OCI-LY3 (cell line): ENCODE results near the gene SOS2.

Source experiments
- H2AFZ ChIP-seq: fragments of 200-600, 300-600 bp; shearing (Covaris generic); 2 replicates; pipeline ENCODE4 v1.6.0; 2014; ENCODE audit warnings: antibody characterized with exemption, low read depth, low read length
- H3K27ac ChIP-seq: fragments of 200-600, 300-600 bp; sonication (generic); 2 replicates; pipeline ENCODE4 v1.5.1; 2014; ENCODE audit warnings: mild to moderate bottlenecking, low read length, moderate library complexity, mixed read lengths
- H3K27me3 ChIP-seq: fragments of 200-600, 300-600 bp; sonication (generic); 2 replicates; pipeline ENCODE4 v1.6.1; 2014; ENCODE audit warnings: low read depth, low read length, mixed read lengths
- H3K36me3 ChIP-seq: fragments of 200-600, 300-600 bp; sonication (generic); replicated peaks from 2 replicates; pipeline ENCODE3; 2014; ENCODE audit warnings: low read depth, low read length, mixed read lengths
- H3K4me1 ChIP-seq: fragments of 300-600, 200-600 bp; sonication (generic); 2 replicates; pipeline ENCODE4 v1.6.1; 2014; ENCODE audit warnings: low read length, mixed read lengths
- H3K4me2 ChIP-seq: fragments of 200-600, 300-600 bp; sonication (generic); 2 replicates; pipeline ENCODE4 v1.6.1; 2014; ENCODE audit warnings: low read length, mixed read lengths
- H3K4me3 ChIP-seq: fragments of 300-600, 200-600 bp; sonication (generic); 2 replicates; pipeline ENCODE4 v1.5.1; 2014; ENCODE audit warnings: antibody characterized with exemption, mild to moderate bottlenecking, low read length, moderate library complexity
- H3K79me2 ChIP-seq: fragments of 300-600, 200-600 bp; shearing (Covaris generic); 2 replicates; pipeline ENCODE4 v1.6.1; 2014; ENCODE audit warnings: mild to moderate bottlenecking, low read length, mixed read lengths
- H3K9ac ChIP-seq: fragments of 300-600, 200-600 bp; shearing (Covaris generic); 2 replicates; pipeline ENCODE4 v1.6.0; 2014; ENCODE audit warnings: mild to moderate bottlenecking, low read length, moderate library complexity
- H3K9me3 ChIP-seq: fragments of 200-600, 300-600 bp; shearing (Covaris generic); 2 replicates; pipeline ENCODE4 v1.6.1; 2014; ENCODE audit warnings: low read length, mixed read lengths; ENCODE audit not compliant: insufficient read depth
- H4K20me1 ChIP-seq: fragments of 200-600, 300-600 bp; sonication (generic); 2 replicates; pipeline ENCODE4 v1.6.1; 2016; ENCODE audit warnings: low read length, mixed read lengths; ENCODE audit not compliant: insufficient read depth
- EZH2phosphoT487 ChIP-seq: fragments of 200-600 bp; shearing (Covaris generic); IDR thresholded peaks from 2 replicates; pipeline ENCODE4 v1.6.1; 2018; ENCODE audit warnings: antibody characterized with exemption, mixed run types, low read depth
- TF ChIP-seq, protein P1 (sequence below): fragments of 200-600, 300-600 bp; sonication (generic); IDR thresholded peaks from 2 replicates; pipeline ENCODE4 v1.5.1; 2014; ENCODE audit warnings: antibody characterized with exemption, low read length, low read depth

SOS2 gene

DNA sequence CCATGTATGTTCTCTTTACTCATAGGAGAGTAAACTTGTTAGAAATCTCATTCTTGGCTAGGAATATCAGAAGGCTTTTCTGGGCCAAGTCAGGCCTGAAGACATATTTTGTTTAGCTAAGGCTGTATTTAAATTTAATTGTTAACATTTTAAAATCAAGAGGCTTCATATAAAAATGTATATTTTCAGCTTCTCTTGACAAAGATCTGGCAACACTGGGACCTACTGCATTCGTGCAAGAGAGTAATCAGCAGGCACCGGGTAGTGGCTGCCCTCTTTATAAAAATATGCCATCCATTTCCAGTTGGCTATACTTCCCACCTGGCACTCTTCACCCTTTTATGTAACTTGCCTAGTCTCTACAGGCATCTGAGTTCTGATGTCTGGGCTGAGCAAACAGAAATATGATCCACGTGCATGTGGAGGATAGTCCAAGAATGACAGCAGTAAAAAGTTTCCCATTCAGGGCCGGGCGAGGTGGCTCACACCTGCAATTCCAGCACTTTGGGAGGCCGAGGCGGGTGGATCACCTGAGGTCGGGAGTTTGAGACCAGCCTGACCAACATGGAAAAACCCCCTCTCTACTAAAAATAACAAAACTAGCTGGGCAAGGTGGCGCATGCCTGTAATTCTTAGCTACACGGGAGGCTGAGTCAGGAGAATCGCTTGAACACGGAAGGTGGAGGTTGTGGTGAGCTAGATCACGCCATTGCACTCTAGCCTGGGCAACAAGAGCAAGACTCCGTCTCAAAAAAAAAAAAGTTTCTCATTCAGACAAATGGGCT is 2.0 kb upstream of the SOS2 start:
- H3K9ac ChIP-seq: no peak overlapping the region

DNA sequence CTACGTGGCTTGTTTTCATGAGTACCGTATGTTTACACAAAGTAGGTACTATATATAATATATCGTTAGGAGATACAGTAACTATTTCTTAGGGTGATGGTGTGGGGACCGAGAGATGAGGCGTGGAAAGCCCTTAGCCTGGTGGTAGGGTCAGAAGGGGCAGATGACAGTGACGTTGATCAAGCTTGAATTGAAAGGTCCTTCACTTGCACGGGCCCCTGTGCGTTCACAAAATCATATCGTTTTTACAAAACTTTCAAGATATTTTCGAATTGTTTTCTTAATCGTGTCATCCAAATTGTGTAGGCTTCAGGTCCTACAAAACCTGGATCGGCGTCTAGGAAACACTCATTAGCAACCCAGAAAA is 881 bp upstream of the SOS2 start:
- H3K4me2 ChIP-seq: peak overlapping the region; percentile 88
- H3K4me1 ChIP-seq: peaks cover 17% of the 10 kb centered on the region
- peaks cover 13% of the 10 kb centered on the region for H4K20me1 ChIP-seq
- H3K4me3 ChIP-seq: peak overlapping the region; percentile 98
- H3K36me3 ChIP-seq: peaks cover 14% of the 10 kb centered on the region
- no peak for TF ChIP-seq EZH2phosphoT487
- TF ChIP-seq, protein P1, sequence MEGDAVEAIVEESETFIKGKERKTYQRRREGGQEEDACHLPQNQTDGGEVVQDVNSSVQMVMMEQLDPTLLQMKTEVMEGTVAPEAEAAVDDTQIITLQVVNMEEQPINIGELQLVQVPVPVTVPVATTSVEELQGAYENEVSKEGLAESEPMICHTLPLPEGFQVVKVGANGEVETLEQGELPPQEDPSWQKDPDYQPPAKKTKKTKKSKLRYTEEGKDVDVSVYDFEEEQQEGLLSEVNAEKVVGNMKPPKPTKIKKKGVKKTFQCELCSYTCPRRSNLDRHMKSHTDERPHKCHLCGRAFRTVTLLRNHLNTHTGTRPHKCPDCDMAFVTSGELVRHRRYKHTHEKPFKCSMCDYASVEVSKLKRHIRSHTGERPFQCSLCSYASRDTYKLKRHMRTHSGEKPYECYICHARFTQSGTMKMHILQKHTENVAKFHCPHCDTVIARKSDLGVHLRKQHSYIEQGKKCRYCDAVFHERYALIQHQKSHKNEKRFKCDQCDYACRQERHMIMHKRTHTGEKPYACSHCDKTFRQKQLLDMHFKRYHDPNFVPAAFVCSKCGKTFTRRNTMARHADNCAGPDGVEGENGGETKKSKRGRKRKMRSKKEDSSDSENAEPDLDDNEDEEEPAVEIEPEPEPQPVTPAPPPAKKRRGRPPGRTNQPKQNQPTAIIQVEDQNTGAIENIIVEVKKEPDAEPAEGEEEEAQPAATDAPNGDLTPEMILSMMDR: no peak
- H3K9ac ChIP-seq: peak overlapping the region; percentile 88
- peak overlapping the region; percentile 75 for H3K27ac ChIP-seq
- peak overlapping the region; percentile 95 for H2AFZ ChIP-seq
- H3K9me3 ChIP-seq: no peaks in the 10 kb centered on the region
- H3K27me3 ChIP-seq: no peaks in the 10 kb centered on the region
- H3K79me2 ChIP-seq: peaks cover 36% of the 10 kb centered on the region

More for the DNA sequence above, 2.0 kb upstream of the SOS2 start:
- H3K4me3 ChIP-seq: no peak overlapping the region
- peaks cover 12% of the 10 kb centered on the region for H4K20me1 ChIP-seq
- H3K36me3 ChIP-seq: peaks cover 13% of the 10 kb centered on the region
- H3K27me3 ChIP-seq: no peaks in the 10 kb centered on the region
- H3K4me1 ChIP-seq: peaks cover 20% of the 10 kb centered on the region
- H3K9me3 ChIP-seq: no peaks in the 10 kb centered on the region
- no peak overlapping the region for H2AFZ ChIP-seq
- TF ChIP-seq, protein P1: no peak
- TF ChIP-seq EZH2phosphoT487: no peak
- no peak overlapping the region for H3K4me2 ChIP-seq
- no peak overlapping the region for H3K27ac ChIP-seq
- peaks cover 26% of the 10 kb centered on the region for H3K79me2 ChIP-seq

- Histone ChIP-seq H3K9me3 (no peaks in the 10 kb centered on the region), H3K36me3 (peaks cover 13% of the 10 kb centered on the region), H3K79me2 (peaks cover 41% of the 10 kb centered on the region), H3K4me1 (peaks cover 17% of the 10 kb centered on the region), H3K9ac (peak overlapping the region; percentile 88), H3K27ac (peak overlapping the region; percentile 75), H3K4me2 (peak overlapping the region; percentile 85), H2AFZ (peak overlapping the region; percentile 82), H3K4me3 (peak overlapping the region; percentile 98), H3K27me3 (no peaks in the 10 kb centered on the region), H4K20me1 (peaks cover 21% of the 10 kb centered on the region)
- TF ChIP-seq, protein P1: no peak
- no peak for TF ChIP-seq EZH2phosphoT487
Measured at GRCh38 chr14:50230701-50231474, 490 bp downstream of the SOS2 start.

- peak overlapping the region; percentile 85 for H3K4me2 ChIP-seq
- H3K9me3 ChIP-seq: no peaks in the 10 kb centered on the region
- peak overlapping the region; percentile 88 for H3K9ac ChIP-seq
- peaks cover 41% of the 10 kb centered on the region for H3K79me2 ChIP-seq
- H3K36me3 ChIP-seq: peaks cover 11% of the 10 kb centered on the region
- H3K4me3 ChIP-seq: peak overlapping the region; percentile 98
- H3K27ac ChIP-seq: peak overlapping the region; percentile 75
- H3K27me3 ChIP-seq: no peaks in the 10 kb centered on the region
- H3K4me1 ChIP-seq: peaks cover 17% of the 10 kb centered on the region
- TF ChIP-seq EZH2phosphoT487: no peak
- TF ChIP-seq, protein P1: no peak
- no peak overlapping the region for H2AFZ ChIP-seq
- H4K20me1 ChIP-seq: peaks cover 21% of the 10 kb centered on the region
Measured at GRCh38 chr14:50230401-50230700, 1.0 kb downstream of the SOS2 start.
